ENCODE measurements around the gene RAPGEFL1. TPM values are rescaled to one million over a fixed set of nuclear protein-coding genes. Genes with fewer than 3 reads are reported as not detected.
"Not testable (repeated sequence)": the region's sequence is repeated elsewhere in the genome, so short reads cannot be mapped to it uniquely, and the experiment has no call there.

RAPGEFL1 gene
- total RNA-seq, 2 experiments from 2014 or later, result 3.8 to 5.4 TPM

DNA sequence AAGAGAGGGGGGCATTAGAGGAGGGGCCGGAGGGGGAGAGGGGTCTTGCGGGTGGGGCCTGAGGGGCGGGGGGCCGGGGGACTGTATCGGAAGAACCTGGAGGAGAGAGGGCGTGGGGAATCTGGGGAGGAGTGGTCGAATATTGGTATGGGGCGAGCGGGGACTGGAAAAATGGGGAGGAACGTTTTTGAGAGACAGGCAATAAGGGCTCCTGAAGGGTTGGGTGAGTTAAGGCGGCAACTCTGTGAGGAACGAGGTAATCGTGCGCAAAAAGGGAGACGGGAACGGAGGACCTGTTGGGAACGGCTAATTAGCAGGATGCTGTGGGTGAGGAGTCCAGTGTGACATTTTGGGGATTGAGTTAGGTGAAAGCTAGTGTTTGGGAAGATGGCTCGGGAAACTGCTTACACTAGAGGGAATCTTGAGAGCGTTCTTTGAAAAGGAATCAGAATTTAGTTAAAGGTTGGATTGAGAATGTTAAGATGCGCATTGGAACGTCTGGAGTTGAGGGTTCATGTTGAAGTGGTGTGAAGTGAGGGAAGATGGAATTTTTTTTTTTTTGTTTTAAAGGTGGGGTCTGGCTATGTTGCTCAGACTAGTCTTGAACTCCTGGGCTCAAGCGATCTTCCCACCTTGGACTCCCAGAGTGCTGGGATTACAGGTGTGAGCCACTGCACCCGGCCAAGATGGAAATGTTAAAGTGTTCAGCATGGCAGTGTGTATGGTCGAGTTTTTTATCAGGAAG lies 42.5 kb downstream of the RAPGEFL1 start:
- ChIA-PET POLR2A (interaction anchor here (0.7 to 2.4 kb wide), 13 partner anchors 9 to 333 kb away, joined by 3 to 13 read pairs (median 4); partner anchors contain the start of genes CDC6 and MSL1), CTCF (interaction anchor here (0.6 to 3.5 kb wide), 11 partner anchors 11 to 162 kb away, joined by 3 to 22 read pairs (median 5); partner anchors contain the start of gene CDC6)
- peaks cover 5% of the 10 kb centered on the region for H3K36me3 Mint-ChIP-seq (ENCODE audit: low read depth)
- TF ChIP-seq, protein P1, sequence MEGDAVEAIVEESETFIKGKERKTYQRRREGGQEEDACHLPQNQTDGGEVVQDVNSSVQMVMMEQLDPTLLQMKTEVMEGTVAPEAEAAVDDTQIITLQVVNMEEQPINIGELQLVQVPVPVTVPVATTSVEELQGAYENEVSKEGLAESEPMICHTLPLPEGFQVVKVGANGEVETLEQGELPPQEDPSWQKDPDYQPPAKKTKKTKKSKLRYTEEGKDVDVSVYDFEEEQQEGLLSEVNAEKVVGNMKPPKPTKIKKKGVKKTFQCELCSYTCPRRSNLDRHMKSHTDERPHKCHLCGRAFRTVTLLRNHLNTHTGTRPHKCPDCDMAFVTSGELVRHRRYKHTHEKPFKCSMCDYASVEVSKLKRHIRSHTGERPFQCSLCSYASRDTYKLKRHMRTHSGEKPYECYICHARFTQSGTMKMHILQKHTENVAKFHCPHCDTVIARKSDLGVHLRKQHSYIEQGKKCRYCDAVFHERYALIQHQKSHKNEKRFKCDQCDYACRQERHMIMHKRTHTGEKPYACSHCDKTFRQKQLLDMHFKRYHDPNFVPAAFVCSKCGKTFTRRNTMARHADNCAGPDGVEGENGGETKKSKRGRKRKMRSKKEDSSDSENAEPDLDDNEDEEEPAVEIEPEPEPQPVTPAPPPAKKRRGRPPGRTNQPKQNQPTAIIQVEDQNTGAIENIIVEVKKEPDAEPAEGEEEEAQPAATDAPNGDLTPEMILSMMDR (IDR thresholded peaks at IDR 0.05), result no peak
- ATAC-seq, result peak; percentile 10
- H3K4me3 Mint-ChIP-seq, result peak overlapping the region; percentile 96
- peak overlapping the region; percentile 91 for H3K27ac Mint-ChIP-seq
- H3K9me3 Mint-ChIP-seq, result no peaks in the 10 kb centered on the region
- H3K4me1 Mint-ChIP-seq (ENCODE audit: low read depth), result peaks cover 31% of the 10 kb centered on the region
- intact Hi-C loops (cut with micrococcal nuclease), result loop anchor here (5.0 kb wide), 1 partner anchor 73 kb away; no protein-coding TSS in a partner anchor
- peak; percentile 46 for DNase-seq
- H3K27me3 Mint-ChIP-seq, result no peaks in the 10 kb centered on the region

DNA sequence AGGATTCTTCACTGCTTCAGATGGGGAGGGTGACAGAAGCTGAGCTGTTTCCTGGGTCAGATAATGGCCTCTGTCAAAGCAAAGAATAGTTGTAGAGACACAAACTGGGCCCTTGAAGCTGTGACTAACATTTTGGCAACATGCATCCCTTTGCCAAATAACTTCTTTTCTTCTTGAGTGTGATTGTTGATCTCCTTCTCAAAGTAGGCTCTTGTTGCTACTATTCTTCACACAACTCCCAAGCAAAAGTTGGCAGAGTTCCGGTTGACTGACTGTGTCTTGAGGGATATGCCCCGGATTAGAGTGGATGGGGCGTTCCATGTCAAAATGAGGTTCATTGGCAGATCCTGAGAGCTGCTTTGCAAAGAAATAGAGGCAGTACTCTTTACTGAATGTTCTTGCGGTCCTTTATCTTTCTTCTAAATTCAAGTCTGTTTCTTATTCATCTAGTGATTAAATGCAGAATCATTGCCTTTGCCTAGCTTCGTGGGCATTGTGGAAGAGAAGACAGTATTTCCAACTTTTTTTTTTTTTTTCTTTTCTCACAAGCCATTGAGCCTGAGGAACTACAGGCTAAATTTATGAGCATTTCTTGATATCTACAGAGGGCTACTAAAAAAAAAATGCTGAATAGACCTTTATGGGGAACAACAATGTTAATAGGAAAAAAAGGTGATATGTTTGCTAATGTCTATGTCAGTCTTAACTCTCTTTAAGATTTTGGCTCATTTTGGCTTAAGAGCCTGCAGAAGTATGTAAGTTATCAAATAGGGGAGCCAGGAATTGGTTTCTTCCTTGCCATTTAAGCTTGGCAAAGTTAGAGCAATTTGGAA lies 47.7 kb downstream of the RAPGEFL1 start:
- ChIA-PET POLR2A (interaction anchor here (0.6 to 1.6 kb wide), 4 partner anchors 13 to 60 kb away, joined by 3 to 4 read pairs (median 4); no protein-coding TSS in a partner anchor), CTCF (interaction anchor here (0.7 to 1.8 kb wide), 5 partner anchors 9 to 571 kb away, joined by 3 to 6 read pairs (median 4); no protein-coding TSS in a partner anchor)
- no peaks in the 10 kb centered on the region for H3K27me3 Mint-ChIP-seq
- ATAC-seq (no peak), DNase-seq (no peak)
- H3K9me3 Mint-ChIP-seq, result no peaks in the 10 kb centered on the region
- TF ChIP-seq, protein P1 (IDR thresholded peaks at IDR 0.05), result no peak
- H3K27ac Mint-ChIP-seq, result peak overlapping the region; percentile 54
- peaks cover 4% of the 10 kb centered on the region for H3K36me3 Mint-ChIP-seq (ENCODE audit: low read depth)
- H3K4me3 Mint-ChIP-seq, result no peak overlapping the region
- peaks cover 26% of the 10 kb centered on the region for H3K4me1 Mint-ChIP-seq (ENCODE audit: low read depth)
- intact Hi-C loops (cut with micrococcal nuclease), result no loop called here

DNA sequence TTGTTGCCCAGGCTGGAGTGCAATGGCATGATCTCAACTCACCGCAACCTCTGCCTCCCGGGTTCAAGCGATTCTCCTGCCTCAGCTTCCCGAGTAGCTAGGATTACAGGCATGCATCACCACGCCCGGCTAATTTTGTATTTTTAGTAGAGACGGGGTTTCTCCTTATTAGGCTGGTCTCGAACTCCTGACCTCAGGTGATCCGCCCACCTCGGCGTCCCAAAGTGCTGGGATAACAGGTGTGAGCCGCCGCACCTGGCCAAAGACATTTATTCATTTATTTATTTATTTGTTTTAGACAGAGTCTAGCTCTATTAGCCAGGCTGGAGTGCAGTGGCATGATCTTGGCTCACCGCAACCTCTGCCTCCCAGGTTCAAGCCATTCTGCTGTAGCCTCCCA lies 51.9 kb downstream of the RAPGEFL1 start:
- H3K36me3 Mint-ChIP-seq (ENCODE audit: low read depth), result peaks cover 13% of the 10 kb centered on the region

DNA sequence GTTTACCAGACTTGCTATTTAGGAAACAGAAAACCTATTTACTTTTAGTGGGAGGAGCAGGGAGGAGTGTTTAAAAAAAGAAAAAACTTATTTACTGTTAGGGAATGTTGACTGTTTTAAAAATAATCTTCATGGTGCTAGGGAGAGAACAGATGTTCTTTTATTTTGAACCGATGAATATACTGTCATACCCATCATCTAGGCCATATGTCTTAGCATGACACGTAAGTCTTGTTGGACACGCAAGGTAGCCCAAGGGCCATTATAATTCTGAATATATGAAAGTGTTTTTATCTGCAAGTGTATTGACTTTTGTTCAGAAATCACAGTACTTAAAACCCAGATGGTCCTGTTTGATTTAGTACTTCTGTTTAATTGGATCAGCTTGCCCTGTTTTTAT lies 53.4 kb downstream of the RAPGEFL1 start:
- Mint-ChIP-seq H3K9me3 (no peaks in the 10 kb centered on the region), H3K4me3 (no peak overlapping the region), H3K27me3 (no peaks in the 10 kb centered on the region), H3K36me3 (ENCODE audit: low read depth) (peaks cover 19% of the 10 kb centered on the region), H3K4me1 (ENCODE audit: low read depth) (peaks cover 11% of the 10 kb centered on the region), H3K27ac (peak overlapping the region; percentile 11)
- TF ChIP-seq, protein P1 (IDR thresholded peaks at IDR 0.05), result no peak
- CTCF ChIA-PET, result interaction anchor here (1.4 kb wide), 1 partner anchor 9 kb away, joined by 4 read pairs; no protein-coding TSS in a partner anchor
- intact Hi-C loops (cut with micrococcal nuclease), result no loop called here
- POLR2A ChIA-PET, result interaction anchor here (0.6 to 0.7 kb wide), 2 partner anchors 8 to 71 kb away, joined by 3 read pairs; no protein-coding TSS in a partner anchor
- no peak for ATAC-seq
- no peak for DNase-seq

More for the DNA sequence above, 51.9 kb downstream of the RAPGEFL1 start:
- H3K4me1 Mint-ChIP-seq (ENCODE audit: low read depth), result peaks cover 23% of the 10 kb centered on the region
- POLR2A ChIA-PET; H3K27me3 Mint-ChIP-seq; DNase-seq; H3K27ac Mint-ChIP-seq; H3K9me3 Mint-ChIP-seq; intact Hi-C loops (cut with micrococcal nuclease); H3K4me3 Mint-ChIP-seq; ATAC-seq: not testable (repeated sequence)
- CTCF ChIA-PET, result interaction anchor here (1.4 kb wide), 1 partner anchor 8 kb away, joined by 4 read pairs; no protein-coding TSS in a partner anchor

DNA sequence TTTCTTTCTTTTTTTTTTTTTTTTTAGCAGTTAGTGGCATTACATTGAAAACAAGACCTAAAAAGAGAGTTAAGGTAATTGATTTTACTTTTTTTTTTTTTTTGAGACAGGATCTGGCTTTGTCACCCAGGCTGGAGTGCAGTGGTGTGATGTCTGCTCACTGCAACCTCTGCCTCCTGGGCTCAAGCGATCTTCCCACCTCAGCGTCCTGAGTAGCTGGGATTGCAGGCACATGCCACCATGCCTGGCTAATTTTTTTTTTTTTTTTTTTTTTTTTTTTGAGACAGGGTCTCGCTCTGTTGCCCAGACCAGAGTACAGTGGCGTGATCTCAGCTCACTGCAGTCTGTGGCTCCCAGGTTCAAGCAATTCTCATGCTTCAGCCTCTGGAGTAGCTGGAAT lies 54.7 kb downstream of the RAPGEFL1 start:
- H3K9me3 Mint-ChIP-seq; DNase-seq; H3K4me3 Mint-ChIP-seq; H3K27ac Mint-ChIP-seq; ATAC-seq; POLR2A ChIA-PET; H3K27me3 Mint-ChIP-seq; intact Hi-C loops (cut with micrococcal nuclease): not testable (repeated sequence)
- Mint-ChIP-seq H3K4me1 (ENCODE audit: low read depth) (peaks cover 11% of the 10 kb centered on the region), H3K36me3 (ENCODE audit: low read depth) (peaks cover 19% of the 10 kb centered on the region)
- CTCF ChIA-PET, result interaction anchor here (1.1 to 1.4 kb wide), 2 partner anchors 13 to 30 kb away, joined by 3 to 5 read pairs; no protein-coding TSS in a partner anchor
